HepG2 (cell line): ENCODE results near the gene SESN2. TPM values are rescaled to one million over a fixed set of nuclear protein-coding genes. Genes with fewer than 3 reads are reported as not detected.

Experiments used
- AKNA ChIP-seq: sonication (generic); formaldehyde crosslinking; IDR thresholded peaks from 2 replicates; pipeline ENCODE4 v1.4.0; 2020; ENCODE audit warnings: missing genetic modification reagents, borderline replicate concordance
- CREB3 ChIP-seq: sonication (generic); formaldehyde crosslinking; IDR thresholded peaks from 2 replicates; pipeline ENCODE4 v1.5.0; 2020; ENCODE audit warnings: missing genetic modification reagents
- DZIP1 ChIP-seq: sonication (generic); formaldehyde crosslinking; IDR thresholded peaks from 2 replicates; pipeline ENCODE4 v1.5.0; 2020; ENCODE audit warnings: mild to moderate bottlenecking, missing genetic modification reagents
- PBX2 ChIP-seq: IDR thresholded peaks from 2 replicates; pipeline ENCODE4 v1.6.1; 2016; ENCODE audit warnings: control low read depth
- TFAP4 ChIP-seq: sonication (generic); IDR thresholded peaks from 2 replicates; pipeline ENCODE4 v1.6.1; 2016; ENCODE audit warnings: low read depth, borderline replicate concordance
- ZBTB14 ChIP-seq: sonication (generic); formaldehyde crosslinking; IDR thresholded peaks from 2 replicates; pipeline ENCODE4 v1.4.0; 2020; ENCODE audit warnings: missing genetic modification reagents
- ZNF569 ChIP-seq: sonication (generic); formaldehyde crosslinking; IDR thresholded peaks from 2 replicates; pipeline ENCODE4 v1.5.0; 2020; ENCODE audit warnings: mild to moderate bottlenecking, missing genetic modification reagents, moderate library complexity, borderline replicate concordance
- ZNF703 ChIP-seq: sonication (generic); formaldehyde crosslinking; IDR thresholded peaks from 2 replicates; pipeline ENCODE4 v1.5.1; 2020; ENCODE audit warnings: missing genetic modification reagents, mild to moderate bottlenecking, moderate library complexity, borderline replicate concordance
- ZNF737 ChIP-seq: sonication (generic); formaldehyde crosslinking; IDR thresholded peaks from 2 replicates; pipeline ENCODE4 v1.5.0; 2020; ENCODE audit warnings: missing genetic modification reagents, mild to moderate bottlenecking, borderline replicate concordance
- ZNF839 ChIP-seq: sonication (generic); formaldehyde crosslinking; IDR thresholded peaks from 2 replicates; pipeline ENCODE4 v1.4.0; 2020; ENCODE audit warnings: missing genetic modification reagents, mild to moderate bottlenecking, borderline replicate concordance
- ZSCAN12 ChIP-seq: sonication (generic); formaldehyde crosslinking; IDR thresholded peaks from 2 replicates; pipeline ENCODE4 v1.9.0; 2021; ENCODE audit warnings: mild to moderate bottlenecking, missing genetic modification reagents
- polyA plus RNA-seq, 8 experiments: library from polyadenylated mRNA; depleted of rRNA in 3 of 8; stranded (reverse) in 7 of 8; unstranded in 1 of 8; fragments of >200 nt; fragmentation: Illumina TruSeq in 4 of 8; extraction: Trizol in 4 of 8; gene quantifications; 2 replicates each; pipeline versions ENCODE4 v1.2.1 to v1.2.3, GENCODE V29; 2011 to 2016; ENCODE audit warnings: low read depth in 4 of 8, missing spikeins in 1 of 8, mixed read lengths in 1 of 8; ENCODE audit not compliant: insufficient read depth in 1 of 8
- total RNA-seq, 5 experiments: library from RNA; depleted of rRNA; stranded (reverse); fragments of >200 nt; fragmentation: Illumina TruSeq; extraction: Trizol; gene quantifications; 2 replicates each; pipeline ENCODE4 v1.2.3, GENCODE V29; 2016; ENCODE audit warnings: low read depth in 1 of 5

The SESN2 gene
- total and polyA plus RNA-seq, 2 of the 13 experiments (the other 11 are each of a cell fraction or from before 2014, with no cell fraction given) = 13.2 to 19.1 TPM

GRCh38 chr1:28235755-28236655 lies 23.3 kb upstream of the SESN2 start, which contains the start of gene ATP5IF1 (continued):
- TF ChIP-seq DZIP1 (CRISPR knock-in tag) (peak; percentile 93; the same call in 1 of the 2 replicates), ZNF737 (0 out of 2 replicates have a peak, but pooled peaks have one; percentile 60), ZSCAN12 (CRISPR knock-in tag) (0 out of 2 replicates have a peak, but pooled peaks have one; percentile 85), TFAP4 (no peak), AKNA (CRISPR knock-in tag) (no peak), ZNF569 (CRISPR knock-in tag) (0 out of 2 replicates have a peak, but pooled peaks have one; percentile 86), ZNF703 (no peak), PBX2 (CRISPR knock-in tag) (no peak), ZBTB14 (0 out of 2 replicates have a peak, but pooled peaks have one; percentile 33), ZNF839 (peak; percentile 60; the same call in 1 of the 2 replicates), CREB3 (CRISPR knock-in tag) (peak; percentile 85)
